Upper lobe of left lung (tissue), 4 donors: ENCODE data around the gene TMEM182.

Source experiments
- EP300 ChIP-seq, 4 donors: sonication (generic); formaldehyde crosslinking; IDR thresholded peaks; one replicate each; pipeline ENCODE4 v1.5.1; 2017; ENCODE audit warnings: antibody characterized with exemption in 4 of 4, control low read depth in 2 of 4
- POLR2A ChIP-seq, 4 donors: fragments of 450-650 bp; IDR thresholded peaks; one replicate each; pipeline ENCODE4 v1.5.1; 2016 to 2017; ENCODE audit warnings: antibody characterized with exemption in 4 of 4, mild to moderate bottlenecking in 2 of 4
- POLR2AphosphoS5 ChIP-seq, 2 donors: sonication (generic); formaldehyde crosslinking; IDR thresholded peaks; one replicate each; pipeline ENCODE4 v1.5.1; 2017; ENCODE audit warnings: antibody characterized with exemption in 2 of 2
- TF ChIP-seq, protein P1 (sequence below), 6 experiments: fragments of 450-650 bp in 4 of 6; fragments of 200-600 bp in 2 of 6; sonication (generic) in 2 of 6; IDR thresholded peaks; one replicate each; pipeline ENCODE4 v1.5.1; 2016 to 2019; ENCODE audit warnings: antibody characterized with exemption in 6 of 6

DNA sequence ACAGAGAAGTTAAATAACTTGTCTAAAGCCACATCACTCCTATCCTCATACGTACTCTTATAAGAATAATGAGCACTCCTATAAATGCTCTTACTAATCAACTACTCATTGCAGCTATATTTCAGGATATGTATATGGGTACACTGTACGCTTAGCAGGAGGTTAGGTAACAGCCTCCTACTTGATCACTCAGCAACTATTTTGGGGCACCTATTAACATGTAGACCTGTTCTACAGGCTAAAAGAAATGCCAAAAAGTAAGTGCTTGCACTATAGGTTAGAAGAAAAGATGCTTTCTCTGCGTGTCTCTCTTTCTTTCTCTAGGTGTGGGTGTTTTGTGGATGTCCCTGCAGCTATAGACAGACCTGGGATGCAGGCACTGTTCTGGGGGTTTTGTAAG lies 83.1 kb downstream of the TMEM182 start:
- TF ChIP-seq, protein P1, sequence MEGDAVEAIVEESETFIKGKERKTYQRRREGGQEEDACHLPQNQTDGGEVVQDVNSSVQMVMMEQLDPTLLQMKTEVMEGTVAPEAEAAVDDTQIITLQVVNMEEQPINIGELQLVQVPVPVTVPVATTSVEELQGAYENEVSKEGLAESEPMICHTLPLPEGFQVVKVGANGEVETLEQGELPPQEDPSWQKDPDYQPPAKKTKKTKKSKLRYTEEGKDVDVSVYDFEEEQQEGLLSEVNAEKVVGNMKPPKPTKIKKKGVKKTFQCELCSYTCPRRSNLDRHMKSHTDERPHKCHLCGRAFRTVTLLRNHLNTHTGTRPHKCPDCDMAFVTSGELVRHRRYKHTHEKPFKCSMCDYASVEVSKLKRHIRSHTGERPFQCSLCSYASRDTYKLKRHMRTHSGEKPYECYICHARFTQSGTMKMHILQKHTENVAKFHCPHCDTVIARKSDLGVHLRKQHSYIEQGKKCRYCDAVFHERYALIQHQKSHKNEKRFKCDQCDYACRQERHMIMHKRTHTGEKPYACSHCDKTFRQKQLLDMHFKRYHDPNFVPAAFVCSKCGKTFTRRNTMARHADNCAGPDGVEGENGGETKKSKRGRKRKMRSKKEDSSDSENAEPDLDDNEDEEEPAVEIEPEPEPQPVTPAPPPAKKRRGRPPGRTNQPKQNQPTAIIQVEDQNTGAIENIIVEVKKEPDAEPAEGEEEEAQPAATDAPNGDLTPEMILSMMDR (IDR thresholded peaks at IDR 0.05), result no peak
- TF ChIP-seq POLR2A (IDR thresholded peaks at IDR 0.05) (no peak), EP300 (IDR thresholded peaks at IDR 0.05) (no peak), POLR2AphosphoS5 (IDR thresholded peaks at IDR 0.05) (no peak)
